Activated CD4-positive, alpha-beta T cell treated with anti-CD3 and anti-CD28 coated beads for 4 hours (primary cell): Measurements from ENCODE around the gene LGALS3BP.
"Not testable (repeated sequence)": the region's sequence is repeated elsewhere in the genome, so short reads cannot be mapped to it uniquely, and the experiment has no call there.

Source experiments
- DNase-seq, 2 donors: peaks; one replicate each; pipeline ENCODE4 v3.0.0-alpha.2; 2020

The LGALS3BP gene

GRCh38 chr17:78979780-78980623 lies at the start of gene LGALS3BP:
TSS of gene LGALS3BP (minus strand) at chr17:78979923. CDS start at chr17:78977191, 2,732 bp downstream.
- DNase-seq: peak in 1 of 2 donors; percentile 33

DNA sequence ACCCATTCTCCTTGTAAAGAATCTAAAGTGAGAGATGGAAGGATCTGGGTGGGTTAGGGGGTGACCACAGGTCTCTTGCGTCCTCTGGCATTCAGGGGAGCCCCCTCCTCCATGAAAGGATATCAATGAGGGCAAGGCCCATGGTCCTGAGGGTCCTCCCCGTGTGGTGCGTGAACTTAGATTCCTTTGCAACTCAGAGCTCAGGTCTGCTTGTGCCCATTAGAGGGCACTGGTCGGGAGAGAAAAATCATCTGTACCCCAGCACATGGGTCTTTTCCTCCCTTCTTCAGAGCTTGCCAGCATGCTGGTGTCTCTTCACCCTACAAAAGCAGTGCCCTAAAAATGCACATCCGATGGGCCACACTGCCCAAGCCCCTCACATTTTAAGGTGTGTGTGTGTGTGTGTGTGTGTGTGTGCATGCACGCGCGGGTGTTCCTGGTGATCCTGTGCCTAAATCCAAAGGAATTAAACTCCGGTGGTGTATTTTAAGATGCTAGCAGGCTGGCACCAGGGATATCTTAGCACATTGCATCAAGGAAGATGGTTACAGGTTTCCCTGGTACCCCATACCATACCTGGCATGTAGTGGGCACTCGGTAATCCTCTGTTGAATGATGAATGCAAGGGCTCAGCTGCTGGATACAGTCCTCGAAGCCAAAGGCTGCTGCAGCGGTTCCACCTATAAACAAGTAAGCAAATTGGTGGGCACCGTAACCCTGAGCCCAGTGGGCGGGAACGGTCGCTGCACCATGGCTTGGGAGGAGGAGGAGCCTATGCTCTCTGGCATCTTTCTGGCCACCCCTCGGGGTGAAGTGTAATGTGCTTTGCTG lies 49.0 kb upstream of the LGALS3BP start:
- no peak for DNase-seq

- no peak for DNase-seq
These were observed 48.3 kb upstream of the LGALS3BP start for GRCh38 chr17:79027925-79028491.

- no peak for DNase-seq
These were observed 47.7 kb upstream of the LGALS3BP start for GRCh38 chr17:79027274-79027924.

GRCh38 chr17:79026376-79027273 lies 46.9 kb upstream of the LGALS3BP start:
- DNase-seq: no peak

DNA sequence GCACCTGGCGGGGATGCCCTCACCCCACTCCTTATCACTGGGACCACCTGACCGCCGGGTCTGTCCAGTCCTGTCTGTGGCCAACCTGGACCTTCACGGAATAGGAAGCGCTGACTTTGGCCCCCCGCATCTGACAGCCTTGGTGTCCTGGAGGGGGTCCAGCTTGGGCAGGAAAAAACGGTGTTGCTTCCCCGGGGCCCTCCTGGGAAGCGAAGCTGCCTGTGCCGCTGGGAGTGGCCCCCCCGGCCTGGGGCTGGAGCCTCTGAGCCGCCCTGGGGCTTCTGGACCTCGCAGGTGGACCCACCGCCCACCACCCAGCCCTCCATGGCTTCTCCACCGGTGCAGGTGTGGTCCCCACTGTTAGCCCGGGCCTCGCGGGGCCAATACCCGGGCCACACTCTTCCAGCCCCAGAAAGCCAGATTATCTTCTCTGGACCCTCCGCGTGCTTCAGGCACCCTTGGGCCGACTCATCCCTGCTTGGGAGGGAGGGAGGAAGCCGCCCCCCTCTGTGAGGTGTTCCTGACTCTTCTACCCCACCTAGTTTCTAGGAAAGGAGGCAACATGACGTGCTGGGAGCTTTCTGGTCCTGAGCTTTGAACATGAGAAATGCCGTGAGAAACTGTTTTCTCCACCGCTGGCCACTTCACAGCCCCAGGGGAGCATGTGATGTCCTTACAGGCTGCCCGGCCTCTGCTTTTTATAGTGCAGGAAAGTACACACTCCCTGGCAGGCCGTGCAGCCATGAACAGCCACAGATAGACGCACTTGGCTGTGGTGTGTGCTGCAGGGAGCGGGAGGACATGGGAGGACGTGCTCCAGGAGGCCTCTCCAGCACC lies 45.4 kb upstream of the LGALS3BP start:
- no peak for DNase-seq

DNA sequence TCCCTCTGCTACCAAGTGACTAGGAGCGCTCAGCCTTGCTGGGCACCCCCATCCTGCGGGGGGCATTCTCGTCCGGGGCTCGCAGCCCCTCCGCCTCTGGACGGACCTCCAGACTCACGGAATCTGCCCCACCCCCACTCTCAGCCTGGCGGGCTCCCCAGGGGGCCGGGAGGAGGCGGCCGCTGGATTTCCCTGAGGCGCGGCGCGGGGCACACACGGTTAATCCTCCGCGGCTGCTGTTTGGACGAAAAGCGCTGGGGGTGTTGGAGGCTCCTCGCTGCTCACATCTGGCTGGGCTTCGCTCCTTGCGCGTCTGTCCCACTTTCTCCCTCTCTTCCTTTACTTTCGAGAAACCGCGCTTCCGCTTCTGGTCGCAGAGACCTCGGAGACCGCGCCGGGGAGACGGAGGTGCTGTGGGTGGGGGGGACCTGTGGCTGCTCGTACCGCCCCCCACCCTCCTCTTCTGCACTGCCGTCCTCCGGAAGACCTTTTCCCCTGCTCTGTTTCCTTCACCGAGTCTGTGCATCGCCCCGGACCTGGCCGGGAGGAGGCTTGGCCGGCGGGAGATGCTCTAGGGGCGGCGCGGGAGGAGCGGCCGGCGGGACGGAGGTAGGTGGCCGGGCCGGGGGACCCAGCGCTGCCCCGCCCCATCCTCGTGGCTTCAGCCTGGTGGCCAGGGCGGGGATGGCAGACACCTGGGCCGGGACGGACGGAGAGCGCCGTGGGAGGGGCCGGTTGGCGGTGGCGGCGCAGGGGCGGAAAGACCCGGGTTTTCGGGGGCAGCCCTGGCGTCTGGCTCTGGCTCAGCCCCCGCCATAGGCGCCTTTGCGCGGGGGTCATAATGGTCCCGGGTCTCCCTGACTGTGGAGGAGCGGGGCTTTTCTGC lies 44.4 kb upstream of the LGALS3BP start, which contains the start of gene C1QTNF1:
TSS of gene C1QTNF1 (plus strand) at position 284 of the 886 bp plus-strand sequence. CDS start 19,800 bp downstream, outside the sequence.
- peak in 1 of 2 donors; percentile 21 for DNase-seq

- no peak for DNase-seq
These were observed 43.5 kb upstream of the LGALS3BP start for GRCh38 chr17:79023180-79023705.

DNA sequence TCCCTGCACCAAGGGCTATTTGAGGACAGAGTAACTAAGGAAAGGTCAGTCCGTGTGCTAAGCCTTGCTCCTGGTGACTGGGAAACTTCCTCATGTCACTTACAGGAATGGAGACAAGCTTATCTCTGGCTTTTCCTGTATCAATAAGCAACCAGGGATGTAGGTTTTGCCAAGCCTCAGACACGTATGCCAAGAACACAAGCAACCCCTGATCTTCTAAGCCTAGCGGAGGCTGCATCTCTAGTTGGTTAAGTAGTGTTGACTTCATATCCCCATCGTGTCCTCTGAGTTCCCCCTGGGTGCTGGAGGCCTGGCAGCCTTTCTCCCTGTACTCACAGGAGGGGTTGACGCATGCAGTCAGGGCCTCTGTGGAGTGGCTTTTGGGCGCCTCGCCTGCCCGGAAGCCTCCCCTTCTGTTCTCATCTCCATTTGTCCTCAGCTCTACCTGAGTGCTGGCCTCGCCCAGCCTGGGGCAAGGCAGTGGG lies 42.8 kb upstream of the LGALS3BP start:
- DNase-seq: no peak

GRCh38 chr17:79021929-79022328 lies 42.2 kb upstream of the LGALS3BP start:
- not testable (repeated sequence) for DNase-seq

- DNase-seq: no peak
These were observed 41.0 kb upstream of the LGALS3BP start for GRCh38 chr17:79020631-79021301.

DNA sequence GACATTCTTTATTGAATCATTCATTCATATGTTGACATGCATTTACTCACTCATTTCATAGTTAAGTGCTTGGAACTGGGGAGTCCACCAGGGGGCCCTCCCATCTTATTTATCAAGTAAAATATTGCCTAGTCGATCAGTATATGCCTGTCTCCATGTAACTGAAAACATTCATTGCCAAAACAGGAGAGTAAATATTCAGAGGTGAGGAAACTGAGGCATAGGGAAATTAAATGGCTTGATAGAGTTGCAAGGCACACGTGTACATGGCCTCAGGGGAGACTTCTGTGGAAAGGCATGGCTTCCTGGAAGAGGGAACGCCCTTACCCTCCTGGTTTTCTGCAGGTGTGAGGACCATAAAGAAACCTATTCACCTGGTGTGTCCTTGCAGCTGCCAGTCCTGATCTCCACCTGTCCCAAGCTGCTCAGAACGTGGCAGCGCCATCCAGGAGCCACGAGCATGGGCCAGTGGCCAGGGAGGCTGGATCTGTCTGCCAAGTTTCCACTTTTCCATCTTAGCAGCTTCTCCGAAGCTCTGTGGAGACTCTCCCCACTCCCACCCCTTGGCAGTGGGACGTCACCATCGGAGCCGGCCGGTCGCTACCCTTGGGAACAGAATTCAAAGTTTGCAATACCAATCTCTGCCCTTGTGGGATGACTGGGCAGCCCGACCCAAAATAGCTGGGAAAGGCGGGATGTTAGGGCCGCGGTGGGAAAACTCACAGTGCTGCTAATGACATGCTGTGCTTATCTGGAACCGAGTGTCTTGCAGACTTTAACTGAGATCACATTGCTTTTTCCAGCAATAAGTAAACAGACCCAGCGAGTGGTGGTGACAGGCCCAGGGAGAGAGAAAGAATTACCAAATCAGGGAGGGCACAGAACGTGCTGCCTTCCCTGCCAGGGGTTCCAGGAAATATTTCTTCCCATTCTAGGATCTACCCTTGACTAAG lies 40.2 kb upstream of the LGALS3BP start:
- peak; percentile 46 to 53 for DNase-seq

DNA sequence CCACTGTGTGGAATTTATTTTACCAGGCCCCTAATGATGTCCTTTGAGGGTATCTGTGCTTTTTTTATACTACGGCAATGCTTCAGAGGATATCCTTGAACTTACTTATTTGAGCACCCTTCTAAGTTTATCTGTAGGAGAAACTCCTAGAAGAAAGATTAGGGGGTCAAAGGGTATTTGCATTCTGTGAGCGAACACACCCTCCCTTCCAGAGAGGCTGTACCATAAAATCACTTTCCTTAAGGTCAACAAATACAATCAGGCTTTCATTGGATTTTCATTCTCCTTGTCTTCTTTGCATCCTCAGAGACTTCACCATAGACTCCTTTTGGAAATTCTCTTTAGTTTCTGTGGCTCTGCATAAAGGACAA lies 39.5 kb upstream of the LGALS3BP start:
- no peak for DNase-seq

DNA sequence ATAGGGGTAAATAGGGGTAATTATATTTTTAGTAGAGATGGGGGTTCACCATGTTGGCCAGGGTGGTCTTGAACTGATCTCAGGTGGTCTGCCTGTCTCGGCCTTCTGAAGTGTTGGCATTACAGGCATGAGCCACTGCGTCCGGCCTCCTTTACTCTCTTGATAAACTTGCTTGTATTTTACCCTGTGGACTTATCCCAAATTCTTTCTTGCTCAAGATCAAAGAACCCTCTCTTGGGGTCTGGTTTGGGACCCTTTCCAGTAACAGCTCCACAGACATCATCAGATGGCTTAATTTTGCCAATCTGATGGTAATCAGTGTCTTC lies 38.6 kb upstream of the LGALS3BP start:
- DNase-seq: no peak

DNA sequence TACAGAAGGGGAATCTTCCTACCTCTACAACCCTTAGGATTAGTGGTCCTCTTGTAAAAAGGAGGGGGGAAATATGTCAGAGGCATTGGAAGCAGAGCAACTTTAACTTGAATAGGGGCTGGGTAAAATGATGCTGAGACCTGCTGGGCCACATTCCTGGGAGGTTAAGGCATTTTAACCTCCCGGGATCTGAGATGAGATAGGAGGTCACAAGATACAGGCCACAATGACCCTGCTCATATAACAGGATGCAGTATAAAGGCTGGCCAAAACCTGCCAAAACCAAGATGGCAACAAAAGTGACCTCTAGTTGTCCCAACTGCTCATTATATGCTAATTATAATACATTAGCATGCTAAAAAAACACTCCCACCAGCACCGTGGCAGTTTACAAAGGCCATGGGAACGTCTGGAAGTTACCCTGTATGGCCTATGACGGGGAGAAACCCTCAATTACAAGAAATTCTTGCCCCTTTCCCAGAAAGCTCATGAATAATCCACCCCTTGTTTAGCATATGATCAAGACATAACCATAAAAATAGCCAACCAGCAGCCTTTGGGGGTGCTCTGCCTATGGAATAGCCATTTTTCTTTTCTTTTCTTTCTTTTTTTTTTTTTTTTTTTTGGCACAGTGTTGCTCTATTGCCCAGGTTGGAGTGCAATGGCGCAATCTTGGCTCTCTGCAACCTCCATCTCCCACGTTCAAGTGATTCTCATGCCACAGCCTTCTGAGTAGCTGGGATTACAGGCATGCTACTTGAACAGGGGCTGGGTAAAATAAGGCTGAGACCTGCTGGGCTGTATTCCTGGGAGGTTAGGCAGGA lies 38.0 kb upstream of the LGALS3BP start:
- DNase-seq: no peak

DNA sequence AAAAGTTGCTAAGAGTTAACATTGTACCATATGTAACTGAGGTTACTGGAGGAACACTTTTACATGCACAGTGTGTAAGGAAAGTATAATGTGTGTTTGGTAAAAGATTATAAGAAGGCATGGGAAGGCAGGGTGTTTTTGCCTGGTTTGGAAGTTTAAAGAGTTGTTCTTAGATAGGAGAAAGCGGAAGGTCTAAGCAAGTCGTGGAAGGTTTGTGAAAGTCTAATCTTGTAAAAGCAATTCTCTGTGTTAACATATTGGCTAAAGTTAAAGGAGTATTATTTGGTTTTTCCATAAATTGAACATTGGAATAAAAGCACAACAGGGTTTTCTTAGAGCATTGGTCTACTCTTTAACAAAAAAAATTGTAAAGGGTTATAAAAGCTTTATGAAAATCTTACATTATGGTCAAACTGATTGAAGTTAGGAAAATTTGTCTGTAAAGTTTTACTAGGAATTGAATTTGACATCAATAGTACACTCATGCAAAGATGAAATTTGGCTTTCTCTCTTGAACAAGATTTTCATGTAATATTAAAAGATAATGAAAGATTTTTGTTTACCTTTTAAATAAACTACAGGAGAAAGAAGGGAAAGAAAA lies 34.5 kb upstream of the LGALS3BP start:
- DNase-seq: no peak
